Measurements from ENCODE around the gene SPTBN5.

Gene SPTBN5

DNA sequence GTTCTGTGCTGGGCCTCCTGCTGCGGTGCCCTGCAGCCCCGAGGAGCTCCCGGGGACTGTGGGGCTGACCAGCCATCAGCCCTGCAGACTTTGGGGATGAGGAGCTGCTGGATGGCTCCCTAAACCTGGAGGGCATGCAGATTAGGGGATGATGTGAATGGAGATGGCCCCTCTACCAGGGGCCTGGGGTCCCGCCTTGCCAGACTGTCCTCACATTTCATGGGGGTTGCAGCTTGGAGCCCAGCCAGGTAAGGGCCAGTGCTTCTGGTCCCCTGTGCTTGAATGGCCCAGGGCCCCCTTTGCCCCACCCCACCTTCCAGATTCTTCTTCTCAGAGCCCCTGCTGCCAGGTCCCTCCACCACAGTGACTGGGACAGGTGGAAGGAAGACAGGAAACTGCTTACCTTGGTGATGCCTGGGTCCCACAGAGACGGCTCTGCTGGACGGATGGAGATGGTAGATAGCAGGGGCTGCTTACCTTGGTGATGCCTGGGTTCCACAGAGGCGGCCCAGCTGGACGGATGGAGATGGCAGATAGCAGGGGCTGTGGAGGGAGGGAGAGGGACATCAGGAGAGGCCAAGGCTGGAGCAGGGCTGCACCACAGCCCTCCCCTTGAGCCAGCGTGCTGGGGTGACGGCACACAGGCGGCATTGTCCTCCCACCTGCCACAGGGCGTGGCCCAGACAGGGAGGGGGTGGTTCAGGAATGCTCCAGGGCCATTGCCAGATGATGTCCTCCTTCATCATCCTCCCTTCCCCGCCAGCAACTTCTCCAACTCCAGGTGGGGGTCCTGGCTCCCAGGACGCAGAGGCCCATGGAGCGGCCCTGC is at the start of gene SPTBN5:
Gene SPTBN5 (minus strand): TSS at position 632 of the 829 bp plus-strand sequence. CDS start 556 bp downstream, at position 76.
- no peak for DNase-seq

DNA sequence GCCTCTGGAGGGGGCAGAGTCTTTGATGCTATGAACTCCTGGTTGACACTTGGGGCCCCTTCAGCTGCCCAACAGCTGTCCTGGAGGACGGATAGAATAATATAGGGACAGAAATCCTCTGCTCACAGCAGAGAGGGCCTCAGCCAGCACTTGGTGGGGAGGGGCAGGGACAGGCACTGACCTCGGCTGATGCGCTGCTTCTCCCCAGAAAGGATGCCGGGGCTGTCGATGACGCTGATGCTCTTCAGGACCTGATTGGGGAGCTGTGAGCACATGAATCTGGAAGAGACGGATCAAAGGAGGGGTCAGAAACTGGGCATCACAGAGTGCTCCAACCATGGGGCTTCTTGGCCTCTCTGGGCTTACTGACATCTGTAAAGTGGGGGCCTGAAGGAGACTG is 49.0 kb upstream of the SPTBN5 start:
- no peak for DNase-seq

DNA sequence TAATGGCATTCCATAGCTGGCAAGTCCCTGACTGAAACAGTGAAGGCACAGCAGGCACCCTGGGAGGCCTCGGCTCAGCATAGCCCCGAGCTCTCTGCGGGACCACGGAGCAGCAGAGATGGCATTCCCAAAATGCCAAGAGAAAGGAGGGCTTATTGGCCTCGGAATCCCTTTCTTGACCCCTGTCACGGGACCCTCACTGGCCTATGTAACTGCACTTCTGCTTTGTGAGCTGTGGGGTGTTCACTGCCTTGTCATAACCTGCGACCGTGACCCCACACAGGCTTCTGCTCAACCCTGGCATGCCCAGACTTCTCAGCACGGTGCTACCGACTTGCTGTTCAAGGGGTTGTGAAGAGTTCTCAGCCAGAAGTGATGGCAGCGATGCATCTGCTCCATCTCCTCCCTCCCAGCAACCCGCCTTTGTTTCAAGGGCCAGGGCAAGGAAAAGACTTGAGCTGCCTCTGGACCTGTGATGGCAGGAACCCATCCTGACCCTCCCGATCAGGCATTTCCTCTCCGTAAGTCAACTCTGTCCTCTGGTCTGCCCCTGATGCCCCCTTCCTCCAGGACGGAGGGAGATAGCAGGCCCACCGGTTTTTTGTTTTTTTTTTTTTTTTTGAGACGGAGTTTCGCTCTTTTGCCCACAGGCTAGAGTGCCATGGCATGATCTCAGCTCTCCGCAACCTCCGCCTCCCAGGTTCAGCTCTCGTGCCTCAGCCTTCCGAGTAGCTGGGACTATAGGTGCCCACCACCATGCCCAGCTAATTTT is 48.0 kb upstream of the SPTBN5 start:
- DNase-seq, result no peak

DNA sequence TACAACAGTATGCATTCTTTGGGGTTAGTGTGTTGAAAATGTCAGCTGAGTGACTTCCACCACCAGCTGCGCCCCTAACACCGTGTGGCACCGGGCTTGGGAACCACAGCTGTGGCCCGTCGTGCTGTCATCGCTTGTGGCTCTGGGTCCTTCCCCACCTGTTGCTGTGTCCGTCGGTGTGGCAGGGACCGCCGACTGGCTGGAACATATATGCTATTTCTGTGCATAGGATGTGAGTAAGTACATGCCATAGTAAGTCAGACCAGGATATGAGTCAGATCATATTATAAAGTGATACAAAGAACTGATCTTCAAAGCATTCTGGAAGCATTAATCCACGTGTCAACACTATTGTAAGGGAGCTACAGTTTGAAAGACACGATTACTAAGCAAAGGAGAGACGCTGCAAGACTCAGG is 46.6 kb upstream of the SPTBN5 start:
- no peak for DNase-seq

DNA sequence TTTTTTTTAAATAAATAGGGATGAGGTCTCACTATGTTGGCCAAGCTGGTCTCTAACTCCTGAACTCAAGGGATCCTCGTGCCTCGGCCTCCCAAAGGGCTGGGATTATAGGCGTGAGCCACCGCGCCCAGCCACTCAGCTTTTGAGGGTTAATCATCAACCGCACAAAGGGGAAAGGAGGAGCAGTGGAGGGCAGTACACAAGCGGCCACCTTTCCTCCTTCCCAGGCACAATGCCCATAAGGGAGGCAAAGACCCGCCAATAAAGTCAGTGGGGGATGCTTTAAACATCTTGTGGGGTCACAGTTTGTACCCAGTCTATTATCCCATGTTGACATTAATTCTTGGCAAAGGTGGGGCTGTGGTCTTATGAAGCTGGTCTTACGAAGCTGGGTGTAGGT is 46.1 kb upstream of the SPTBN5 start:
- DNase-seq, result no peak

DNA sequence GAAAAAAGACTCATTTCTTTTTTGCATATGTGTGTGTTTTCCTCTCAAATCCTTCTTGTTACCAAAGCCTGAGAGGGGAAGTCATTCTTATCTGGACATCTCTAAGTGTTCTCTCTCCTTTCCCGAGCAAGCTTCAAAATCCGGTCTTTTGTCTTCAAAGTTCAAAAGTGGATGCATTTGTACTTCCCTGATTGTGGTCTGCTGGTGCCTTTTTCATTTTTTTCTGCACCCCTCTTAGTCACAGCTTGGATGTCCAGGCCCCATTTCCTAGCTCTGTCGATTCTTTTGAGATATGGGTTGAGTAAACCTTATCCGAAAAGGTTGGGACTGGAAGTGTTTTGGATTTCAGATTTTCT is 43.7 kb upstream of the SPTBN5 start:
- no peak for DNase-seq

DNA sequence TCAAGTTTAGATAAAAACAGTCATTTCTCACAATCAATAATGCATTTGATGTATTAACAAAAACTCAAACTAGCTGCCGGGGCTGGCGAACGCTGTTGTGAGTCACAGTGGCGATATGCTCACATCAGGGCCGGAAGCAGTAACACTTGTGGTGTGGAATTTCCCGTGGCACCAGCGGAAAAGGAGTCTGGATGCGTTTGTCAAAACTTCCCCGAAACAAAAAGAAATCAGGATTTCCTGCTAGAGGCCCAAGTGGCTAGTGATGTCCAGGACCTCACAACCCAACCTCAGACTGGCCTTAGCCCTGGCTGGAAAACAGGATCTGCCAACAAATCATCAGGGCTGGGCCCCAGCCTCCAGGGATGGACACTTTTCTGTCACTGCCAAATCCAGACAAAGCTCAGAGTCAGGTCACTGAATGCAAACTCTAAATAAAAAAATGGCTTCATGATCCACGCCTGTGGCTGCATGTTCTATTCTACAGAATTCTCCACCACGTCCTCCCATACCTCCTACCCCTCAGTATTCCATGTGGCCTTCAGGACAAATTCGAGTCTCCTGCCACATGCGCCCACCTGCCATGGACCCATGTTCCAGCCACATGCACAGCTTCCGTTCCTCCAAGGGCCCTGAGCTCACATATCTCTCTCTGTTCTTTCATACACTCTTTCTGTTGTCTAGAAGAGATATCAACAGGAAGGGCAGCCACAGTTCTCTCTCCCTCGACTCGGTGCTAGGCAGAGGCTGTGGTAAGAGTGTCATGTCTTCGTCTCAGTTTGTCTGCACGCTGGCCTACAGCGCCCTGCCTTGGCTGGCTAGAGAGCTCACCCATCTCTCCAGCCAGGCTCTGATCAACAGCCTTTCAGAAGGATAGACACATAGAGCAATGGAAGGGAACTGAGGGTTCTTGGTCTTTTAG is 43.1 kb upstream of the SPTBN5 start:
- DNase-seq, result no peak

DNA sequence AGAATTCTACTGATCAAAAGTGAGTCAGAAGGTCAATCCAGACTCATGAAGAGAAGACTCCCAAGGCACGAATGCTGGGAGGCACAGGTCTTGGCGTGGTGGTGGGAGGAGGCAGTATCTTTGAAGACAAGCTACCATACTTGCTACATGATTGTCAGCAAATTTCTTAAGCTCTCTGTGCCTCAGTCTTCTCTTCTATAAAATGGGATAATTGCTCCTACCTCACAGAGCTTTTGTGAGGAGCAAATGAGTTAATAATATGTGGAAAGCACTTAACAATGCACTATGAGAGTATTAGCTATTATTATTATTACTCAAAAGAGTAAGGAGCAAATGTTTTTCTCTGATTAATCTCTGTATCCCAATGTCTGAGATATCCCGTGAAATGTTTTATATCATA is 42.3 kb upstream of the SPTBN5 start:
- DNase-seq, result no peak

DNA sequence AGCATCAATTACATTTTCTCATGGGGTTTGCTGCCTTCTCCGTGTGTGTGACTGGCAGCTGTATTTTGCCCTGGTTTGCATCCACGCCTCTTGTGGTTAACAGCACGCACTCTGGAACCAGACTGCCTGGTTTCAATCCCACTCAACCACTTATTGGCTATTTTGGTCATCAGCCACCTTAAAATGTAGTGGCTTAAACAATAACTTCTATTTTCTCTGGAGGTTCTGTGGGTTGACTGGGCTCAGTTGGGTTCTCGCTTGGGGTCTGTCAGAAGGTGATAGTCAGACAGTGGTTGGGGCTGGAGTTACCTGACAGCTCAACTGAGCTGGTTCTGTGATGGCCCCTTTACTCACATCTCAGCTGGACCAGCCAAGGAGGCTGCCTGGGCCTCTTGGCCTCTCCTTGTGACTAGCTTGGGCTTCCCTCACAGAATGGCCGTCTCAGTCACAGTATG is 41.7 kb upstream of the SPTBN5 start:
- no peak for DNase-seq

DNA sequence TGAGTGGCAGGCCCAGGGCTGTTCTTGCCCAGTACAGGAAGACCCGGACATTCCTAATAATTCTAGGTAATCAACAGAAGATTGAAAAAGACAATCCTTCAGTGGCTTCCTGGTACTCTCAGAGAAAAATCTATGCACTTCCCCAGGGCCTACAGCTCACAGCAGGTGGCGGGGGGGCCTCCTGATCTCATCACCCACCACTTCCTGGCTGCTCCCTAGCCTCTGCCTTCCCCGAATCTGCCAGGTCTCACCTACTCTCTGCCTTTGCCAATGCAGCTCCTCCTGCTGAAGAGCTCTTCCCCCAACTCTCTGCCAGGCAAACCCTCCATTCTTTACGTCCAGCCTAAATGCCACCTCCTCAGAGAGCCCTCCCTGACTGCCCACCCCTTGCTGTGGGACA is 41.0 kb upstream of the SPTBN5 start:
- DNase-seq, result no peak

DNA sequence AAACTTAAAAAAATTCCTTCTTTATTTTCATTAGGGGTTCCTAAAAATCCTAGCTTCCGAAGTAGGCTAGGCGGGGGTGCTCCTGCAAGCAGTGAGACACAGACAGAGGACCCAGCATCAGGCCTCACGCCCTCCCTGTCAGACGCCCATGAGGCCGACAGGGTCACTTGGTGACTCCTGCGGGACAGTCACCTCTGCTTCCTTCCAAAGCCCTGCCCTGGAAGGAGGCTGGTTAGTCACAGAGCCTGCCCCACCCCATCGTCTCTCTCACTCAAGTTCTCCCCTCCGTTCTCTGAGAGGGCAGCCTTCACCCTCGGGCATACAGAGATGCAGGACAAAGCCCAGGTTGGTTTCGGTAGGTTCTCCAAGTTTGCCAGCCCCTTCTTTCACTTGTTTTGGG is 39.9 kb upstream of the SPTBN5 start:
- DNase-seq, result no peak

DNA sequence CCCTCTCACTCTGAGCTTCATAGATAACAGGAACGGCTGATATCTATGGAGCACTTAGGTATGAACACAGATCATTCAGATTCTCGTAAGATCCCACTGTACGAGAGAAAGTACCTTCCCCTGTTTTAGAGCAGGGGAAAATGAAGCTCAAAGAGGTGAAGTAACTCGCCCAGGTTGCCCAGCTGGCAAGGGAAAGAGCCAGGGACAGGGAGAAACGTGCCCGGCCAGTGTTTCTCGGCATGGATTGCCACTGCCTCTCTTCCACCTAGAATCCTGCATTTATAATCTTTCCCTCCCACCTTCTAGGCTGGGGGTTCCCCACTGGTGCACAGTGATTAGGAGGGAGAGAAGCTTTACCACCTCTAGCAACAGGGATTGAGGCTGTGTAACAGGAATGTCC is 39.5 kb upstream of the SPTBN5 start:
- DNase-seq, result no peak

DNA sequence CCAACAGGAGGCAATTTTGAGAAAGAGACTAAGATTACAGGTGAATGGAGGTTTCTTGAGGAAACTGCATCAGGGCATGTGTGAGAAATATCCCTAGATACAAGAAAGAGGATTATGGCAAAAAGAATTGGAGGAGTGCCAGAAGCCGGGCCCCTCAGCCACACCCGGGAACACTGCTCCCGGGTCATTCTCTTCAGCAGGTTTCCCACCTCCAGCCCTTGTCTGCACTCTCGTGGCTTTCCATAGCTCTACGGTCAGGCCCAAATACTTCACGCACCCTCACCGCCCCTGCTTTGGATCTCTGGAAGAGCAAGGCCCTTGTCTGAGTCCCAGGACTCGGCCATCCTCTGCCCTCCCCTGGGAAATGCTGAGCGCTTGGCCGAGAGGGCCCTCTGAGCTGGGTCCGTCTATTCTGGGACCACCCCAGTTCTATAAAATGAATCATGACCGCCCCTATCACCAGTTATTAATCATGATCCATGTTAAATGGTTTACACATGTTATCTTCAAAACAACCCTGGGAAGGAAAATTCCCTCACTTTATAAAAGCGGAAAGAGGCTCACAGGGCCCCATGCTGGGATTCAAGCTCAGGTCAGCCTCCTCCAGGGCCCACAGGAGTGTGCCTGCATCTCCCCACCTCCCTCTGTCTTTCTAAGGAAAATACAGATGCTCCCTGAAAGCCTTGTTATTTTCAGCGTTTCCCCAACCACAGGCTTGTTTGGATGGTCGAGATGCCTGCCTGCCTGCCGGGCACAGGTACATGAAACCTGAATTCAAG is 38.8 kb upstream of the SPTBN5 start:
- DNase-seq, result no peak

DNA sequence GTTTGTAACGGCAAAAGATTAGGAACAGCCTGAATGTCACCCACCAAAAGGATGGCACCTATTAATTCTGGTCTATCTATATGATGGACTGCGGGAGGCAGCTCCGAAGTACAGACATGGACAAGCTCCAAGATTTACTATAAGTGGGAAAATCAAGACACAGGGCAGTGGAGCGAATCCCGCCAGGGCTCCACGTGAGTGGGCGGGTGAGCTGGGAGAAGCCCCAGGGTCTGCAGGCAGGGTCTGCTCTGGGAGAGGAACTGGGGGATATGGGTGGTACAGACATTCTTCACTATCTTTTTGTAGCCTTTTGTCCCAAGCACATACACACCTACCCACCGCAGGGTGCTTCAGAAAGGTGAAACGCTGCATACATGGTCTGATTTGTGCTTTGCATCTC is 38.2 kb upstream of the SPTBN5 start:
- DNase-seq, result no peak

DNA sequence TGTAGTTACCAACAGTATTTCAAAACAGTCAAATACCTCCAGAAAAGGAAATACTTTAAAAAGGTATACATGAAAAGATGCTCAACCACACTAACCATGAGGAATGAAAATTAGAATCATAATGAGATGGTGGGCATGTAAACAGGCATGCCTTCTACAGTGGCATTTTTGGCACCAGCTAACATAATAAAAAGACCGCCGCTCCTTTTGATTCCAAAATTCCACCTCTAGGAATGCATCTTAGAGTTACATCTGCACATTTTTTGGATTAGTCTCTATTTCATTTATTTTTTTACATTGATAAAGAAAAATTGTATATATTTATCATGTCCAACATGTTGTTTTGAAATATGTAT is 37.0 kb upstream of the SPTBN5 start:
- no peak for DNase-seq

DNA sequence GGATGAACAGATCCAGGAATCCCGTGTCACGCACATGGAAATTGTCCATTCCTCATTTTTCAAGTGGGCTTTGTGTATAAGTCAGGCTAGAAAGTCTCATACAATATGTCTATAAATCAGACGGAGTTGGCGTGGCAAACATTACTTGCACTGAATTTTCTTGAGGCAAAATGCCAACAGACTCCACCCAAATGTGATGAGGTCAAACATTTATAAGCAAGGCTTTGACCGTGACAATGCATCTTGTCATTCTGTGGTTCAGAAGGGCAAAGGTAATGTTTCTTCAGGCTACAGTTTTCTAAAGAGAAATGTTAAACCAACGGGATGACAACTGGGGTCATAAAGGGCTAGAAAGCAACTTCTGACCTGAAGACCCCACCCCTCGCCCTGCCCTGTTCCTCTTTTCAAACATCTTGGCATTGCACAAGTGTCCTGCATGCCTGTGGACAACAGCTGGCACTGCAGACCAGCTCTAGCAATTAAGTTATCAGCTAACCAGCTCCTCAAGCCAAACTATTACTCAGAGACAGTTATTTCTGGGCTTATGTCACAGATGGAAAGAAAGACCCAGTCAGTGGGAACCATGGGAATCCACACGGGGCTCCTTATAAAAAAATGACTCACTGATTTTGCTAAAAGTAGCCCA is 36.5 kb upstream of the SPTBN5 start:
- DNase-seq, result peak; percentile 10

DNA sequence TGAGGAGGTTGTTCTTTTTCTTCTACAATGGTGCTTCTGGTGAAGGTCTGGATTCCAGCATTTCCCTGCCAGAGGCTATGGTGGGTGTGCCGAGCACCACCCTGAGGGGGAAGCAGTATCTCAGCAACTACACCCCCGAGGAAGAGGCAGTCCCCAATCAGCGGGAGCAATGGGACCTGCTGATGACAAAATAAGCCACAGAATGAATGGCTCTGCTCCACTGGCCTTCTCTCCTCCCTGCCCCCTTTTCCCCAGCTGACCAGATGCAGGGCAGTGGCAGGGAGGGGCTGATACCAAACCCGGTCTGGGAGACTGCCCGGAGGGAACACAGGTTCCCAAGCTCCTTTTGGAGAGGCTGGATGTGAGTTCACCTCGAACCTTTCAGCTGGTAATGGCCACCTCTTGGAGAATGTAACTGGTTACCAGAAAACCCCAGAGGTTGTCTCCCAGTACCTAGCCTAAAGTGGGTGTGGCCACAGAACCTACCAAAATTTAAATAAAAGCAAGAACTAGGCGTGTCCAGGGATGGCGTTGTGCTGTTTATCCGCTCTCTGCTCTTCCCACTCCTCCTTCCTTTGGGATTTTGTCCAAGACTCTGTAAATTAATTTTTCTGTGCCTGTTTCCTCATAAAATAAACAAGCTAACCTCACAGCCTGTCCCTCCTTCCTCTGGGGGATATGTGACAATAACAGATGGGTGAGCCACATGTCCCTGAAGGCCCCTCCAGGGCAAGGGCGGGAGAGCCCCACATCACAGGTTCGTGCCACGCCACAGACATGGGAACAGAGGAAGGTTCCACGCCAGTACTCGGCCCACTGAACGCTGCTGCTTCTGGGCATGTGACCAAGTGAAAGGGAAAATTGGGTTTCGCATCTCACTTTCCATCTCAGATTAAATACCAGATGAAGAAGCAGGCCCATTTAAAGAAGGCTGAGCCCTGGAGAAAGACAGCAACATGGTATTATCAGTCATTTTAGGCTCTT is 35.1 kb upstream of the SPTBN5 start:
- DNase-seq, result no peak

DNA sequence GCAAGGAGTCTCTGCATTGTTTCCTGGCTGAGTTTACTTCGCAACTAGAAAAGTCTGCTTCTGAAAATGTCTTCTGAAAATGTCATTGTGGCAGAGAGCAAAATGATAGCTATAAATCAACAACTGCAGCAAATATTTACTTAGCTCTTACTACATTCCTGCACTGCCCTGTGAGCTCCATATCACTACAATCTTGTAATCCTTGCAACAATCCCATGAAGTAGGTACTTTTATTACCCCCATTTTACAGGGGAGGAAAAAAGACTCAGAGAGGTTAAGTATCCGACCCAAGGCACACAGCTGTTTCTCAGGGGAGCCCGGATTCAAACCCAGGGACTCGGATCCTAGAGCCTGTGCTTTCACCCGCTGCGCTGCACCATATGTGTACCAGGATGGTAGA is 34.2 kb upstream of the SPTBN5 start:
- no peak for DNase-seq

DNA sequence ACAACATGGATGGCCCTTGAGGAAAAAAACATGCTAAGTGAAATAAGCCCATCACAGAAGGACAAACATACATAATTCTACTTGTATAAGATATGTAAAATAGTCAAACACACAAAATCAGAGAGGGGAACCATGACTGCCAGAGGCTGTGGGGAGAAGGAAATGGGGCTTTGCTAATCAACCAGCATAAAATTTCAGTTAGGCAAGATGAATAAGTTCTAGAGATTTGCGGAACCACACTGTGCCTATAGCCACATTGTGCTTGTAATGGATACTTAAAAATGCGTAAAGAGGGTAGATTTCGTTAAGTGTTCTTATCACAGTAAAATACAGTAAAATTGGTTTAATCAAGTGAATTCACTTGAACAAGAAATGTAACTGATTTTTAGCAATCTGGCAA is 33.7 kb upstream of the SPTBN5 start:
- DNase-seq, result no peak

DNA sequence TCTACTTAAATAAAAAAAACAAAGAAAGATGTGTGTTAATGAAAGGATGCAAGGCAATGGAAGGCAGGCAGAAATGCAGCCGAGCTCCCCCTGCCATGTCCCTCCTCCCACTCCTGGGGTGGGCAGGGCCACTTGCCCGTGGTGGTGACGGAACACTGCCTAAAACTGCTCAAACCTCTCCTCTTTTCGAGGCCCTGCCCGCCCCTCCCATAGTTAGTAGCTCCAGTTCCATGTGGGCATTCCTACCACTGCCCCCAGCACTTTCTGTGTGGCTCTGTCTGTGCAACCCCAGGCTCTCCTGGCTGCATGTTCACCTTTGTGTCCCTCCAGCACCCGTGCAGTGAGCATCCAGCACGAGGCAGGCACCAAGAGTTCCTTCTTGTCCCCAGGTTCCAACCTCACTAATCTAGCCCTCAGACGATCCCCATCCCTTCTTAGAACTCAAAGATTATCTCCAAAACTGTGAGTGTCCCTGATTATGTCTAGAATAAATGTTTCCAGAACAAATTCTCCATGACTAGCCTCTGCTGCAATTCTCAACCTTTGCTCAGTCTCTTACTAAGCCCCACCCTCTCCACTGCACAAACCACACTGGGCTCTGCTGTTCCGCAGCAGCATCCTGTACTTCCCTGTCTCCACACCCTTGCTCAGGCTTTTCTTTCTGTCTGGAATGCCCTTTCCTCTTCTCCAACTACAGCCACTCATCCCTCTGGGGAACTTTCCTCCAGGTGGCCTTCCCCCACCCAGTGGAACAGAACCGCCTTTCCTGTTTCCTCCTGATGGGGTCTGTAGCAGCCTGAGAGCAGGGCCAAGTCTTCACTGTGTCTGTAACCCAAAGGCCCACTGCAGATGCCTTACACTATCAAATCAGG is 32.6 kb upstream of the SPTBN5 start:
- DNase-seq, result no peak

All from OCI-M1 (cell line).